ENCODE results near the gene ADPRHL1. TPM values are rescaled to one million over a fixed set of nuclear protein-coding genes. Genes with fewer than 3 reads are reported as not detected.

The ADPRHL1 gene
- total and polyA plus RNA-seq, 2 donors (not counting 3 experiments of a cell fraction or from before 2014, with no cell fraction given): 0.52 to 0.97 TPM

DNA sequence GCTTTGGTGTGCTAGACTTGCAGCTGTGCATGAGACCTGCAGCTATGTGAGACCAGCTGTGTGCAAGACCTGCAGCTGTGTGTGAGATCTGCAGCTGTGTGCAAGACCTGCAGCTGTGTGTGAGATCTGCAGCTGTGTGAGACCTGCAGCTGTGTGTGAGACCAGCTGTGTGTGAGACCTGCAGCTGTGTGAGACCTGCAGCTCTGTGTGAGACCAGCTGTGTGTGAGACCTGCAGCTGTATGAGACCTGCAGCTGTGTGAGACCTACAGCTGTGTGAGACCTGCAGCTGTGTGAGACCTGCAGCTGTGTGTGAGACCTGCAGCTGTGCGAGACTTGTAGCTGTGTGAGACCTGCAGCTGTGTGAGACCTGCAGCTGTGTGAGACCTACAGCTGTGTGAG, 43.9 kb upstream of the ADPRHL1 start:
- intact Hi-C loops (cut with micrococcal nuclease): no loop called here

DNA sequence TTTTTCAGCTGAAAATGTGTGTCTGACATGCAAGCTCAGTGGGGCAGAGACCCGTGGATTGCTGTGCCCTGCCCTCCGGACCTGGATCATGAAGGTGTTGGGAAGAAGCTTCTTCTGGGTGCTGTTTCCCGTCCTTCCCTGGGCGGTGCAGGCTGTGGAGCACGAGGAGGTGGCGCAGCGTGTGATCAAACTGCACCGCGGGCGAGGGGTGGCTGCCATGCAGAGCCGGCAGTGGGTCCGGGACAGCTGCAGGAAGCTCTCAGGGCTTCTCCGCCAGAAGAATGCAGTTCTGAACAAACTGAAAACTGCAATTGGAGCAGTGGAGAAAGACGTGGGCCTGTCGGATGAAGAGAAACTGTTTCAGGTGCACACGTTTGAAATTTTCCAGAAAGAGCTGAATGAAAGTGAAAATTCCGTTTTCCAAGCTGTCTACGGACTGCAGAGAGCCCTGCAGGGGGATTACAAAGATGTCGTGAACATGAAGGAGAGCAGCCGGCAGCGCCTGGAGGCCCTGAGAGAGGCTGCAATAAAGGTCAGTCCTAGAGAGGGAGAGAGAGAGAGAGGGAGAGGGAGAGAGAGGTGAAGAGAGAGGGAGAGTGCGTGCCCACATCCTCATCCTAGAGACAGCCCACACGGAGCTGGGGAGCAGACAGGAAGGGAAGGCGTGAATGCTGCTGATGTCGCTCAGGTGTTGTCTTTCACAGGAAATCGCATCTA, 42.4 kb upstream of the ADPRHL1 start:
- DNase-seq (ENCODE audit: low read depth, low spot score): peak; percentile 24
- Histone ChIP-seq H2AFZ (ENCODE audit: low read depth, low read length) (no peak overlapping the region), H3K27ac (ENCODE audit: insufficient read depth, low read depth, low read length) (no peak overlapping the region), H3K4me3 (replicated peaks in 1 of 3; ENCODE audit: insufficient read depth in 1 of 3, low read depth in 1 of 3, low read length in 3 of 3) (peak overlapping the region in 1 of 3 experiments; percentile 37), H3K4me1 (ENCODE audit: control insufficient read depth, extremely low read depth, insufficient read depth, low read length) (peaks cover 38% of the 10 kb centered on the region), H3K9me3 (replicated peaks; ENCODE audit: control insufficient read depth, insufficient read depth, low read length) (no peaks in the 10 kb centered on the region), H3K36me3 (ENCODE audit: control insufficient read depth in 2 of 2, extremely low read depth in 1 of 2, insufficient read depth in 2 of 2, low read length in 2 of 2) (peaks cover 20 to 40% of the 10 kb centered on the region in 2 experiments), H4K20me1 (replicated peaks; ENCODE audit: control insufficient read depth, extremely low read depth, insufficient read depth, low read length) (peaks cover 3% of the 10 kb centered on the region), H3K27me3 (ENCODE audit: control insufficient read depth in 2 of 2, insufficient read depth in 2 of 2, low read length in 2 of 2) (no peaks in the 10 kb centered on the region), H3K4me2 (ENCODE audit: insufficient read depth, low read length) (peak overlapping the region; percentile 54), H3K9ac (replicated peaks; ENCODE audit: extremely low read depth, insufficient read depth, low read length) (no peak overlapping the region), H3K79me2 (ENCODE audit: control insufficient read depth, insufficient read depth, low read length) (peaks cover 78% of the 10 kb centered on the region), H3K9me1 (replicated peaks; ENCODE audit: control insufficient read depth, extremely low read depth, insufficient read depth, low read length) (no peaks in the 10 kb centered on the region)
- peak; percentile 31 for FAIRE-seq
- no peak for TF ChIP-seq MYC (IDR thresholded peaks at IDR 0.05; ENCODE audit: low read depth, low read length)
- TF ChIP-seq POLR2AphosphoS5 (IDR thresholded peaks at IDR 0.05; ENCODE audit: insufficient read depth, low read depth, low read length): no peak
- TF ChIP-seq, protein P1, sequence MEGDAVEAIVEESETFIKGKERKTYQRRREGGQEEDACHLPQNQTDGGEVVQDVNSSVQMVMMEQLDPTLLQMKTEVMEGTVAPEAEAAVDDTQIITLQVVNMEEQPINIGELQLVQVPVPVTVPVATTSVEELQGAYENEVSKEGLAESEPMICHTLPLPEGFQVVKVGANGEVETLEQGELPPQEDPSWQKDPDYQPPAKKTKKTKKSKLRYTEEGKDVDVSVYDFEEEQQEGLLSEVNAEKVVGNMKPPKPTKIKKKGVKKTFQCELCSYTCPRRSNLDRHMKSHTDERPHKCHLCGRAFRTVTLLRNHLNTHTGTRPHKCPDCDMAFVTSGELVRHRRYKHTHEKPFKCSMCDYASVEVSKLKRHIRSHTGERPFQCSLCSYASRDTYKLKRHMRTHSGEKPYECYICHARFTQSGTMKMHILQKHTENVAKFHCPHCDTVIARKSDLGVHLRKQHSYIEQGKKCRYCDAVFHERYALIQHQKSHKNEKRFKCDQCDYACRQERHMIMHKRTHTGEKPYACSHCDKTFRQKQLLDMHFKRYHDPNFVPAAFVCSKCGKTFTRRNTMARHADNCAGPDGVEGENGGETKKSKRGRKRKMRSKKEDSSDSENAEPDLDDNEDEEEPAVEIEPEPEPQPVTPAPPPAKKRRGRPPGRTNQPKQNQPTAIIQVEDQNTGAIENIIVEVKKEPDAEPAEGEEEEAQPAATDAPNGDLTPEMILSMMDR (IDR thresholded peaks at IDR 0.05; ENCODE audit: extremely low read depth in 1 of 2, insufficient read depth in 1 of 2, low read depth in 1 of 2, low read length in 2 of 2): no peak
- TF ChIP-seq FOS (IDR thresholded peaks at IDR 0.05; ENCODE audit: borderline replicate concordance, insufficient read depth, low read length): no peak
- TF ChIP-seq GATA2 (IDR thresholded peaks at IDR 0.05; ENCODE audit: insufficient read depth, insufficient read length, low read depth, low read length): no peak
- TF ChIP-seq POLR2A (IDR thresholded peaks at IDR 0.05; ENCODE audit: low read depth, low read length): no peak
- TF ChIP-seq JUN (IDR thresholded peaks at IDR 0.05; ENCODE audit: borderline replicate concordance, insufficient read depth, insufficient read length, low read depth): no peak
- no peak for TF ChIP-seq EZH2 (IDR thresholded peaks at IDR 0.05; ENCODE audit: borderline replicate concordance, low read depth, low read length, severe bottlenecking)
- TF ChIP-seq, protein P2, sequence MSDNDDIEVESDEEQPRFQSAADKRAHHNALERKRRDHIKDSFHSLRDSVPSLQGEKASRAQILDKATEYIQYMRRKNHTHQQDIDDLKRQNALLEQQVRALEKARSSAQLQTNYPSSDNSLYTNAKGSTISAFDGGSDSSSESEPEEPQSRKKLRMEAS (IDR thresholded peaks at IDR 0.05; ENCODE audit: insufficient read depth, insufficient read length): no peak
- no TSS peak for BruUV-seq (replicated peaks)
- CTCF ChIA-PET: interaction anchor here (1.7 kb wide), 1 partner anchor 67 kb away, joined by 6 read pairs; no protein-coding TSS in a partner anchor
- dilution Hi-C loops (cut with MboI; ENCODE audit: extremely low pct_ligation_motif_present, low sequenced_read_pairs): no loop called here
- POLR2A ChIA-PET: no interaction called here
- intact Hi-C loops (cut with micrococcal nuclease): no loop called here

More for the DNA sequence above, 43.9 kb upstream of the ADPRHL1 start:
- no peak overlapping the region for H3K27ac ChIP-seq (ENCODE audit: insufficient read depth, low read depth, low read length)
- dilution Hi-C loops (cut with MboI; ENCODE audit: extremely low pct_ligation_motif_present, low sequenced_read_pairs): no loop called here
- DNase-seq (ENCODE audit: low read depth, low spot score) (no peak), FAIRE-seq (no peak)
- H3K4me2 ChIP-seq (ENCODE audit: insufficient read depth, low read length): no peak overlapping the region
- no peak overlapping the region for H2AFZ ChIP-seq (ENCODE audit: low read depth, low read length)
- TF ChIP-seq EZH2 (IDR thresholded peaks at IDR 0.05; ENCODE audit: borderline replicate concordance, low read depth, low read length, severe bottlenecking): no peak
- no peak for TF ChIP-seq GATA2 (IDR thresholded peaks at IDR 0.05; ENCODE audit: insufficient read depth, insufficient read length, low read depth, low read length)
- TF ChIP-seq JUN (IDR thresholded peaks at IDR 0.05; ENCODE audit: borderline replicate concordance, insufficient read depth, insufficient read length, low read depth): no peak
- TF ChIP-seq, protein P2 (IDR thresholded peaks at IDR 0.05; ENCODE audit: insufficient read depth, insufficient read length): no peak
- peaks cover 68% of the 10 kb centered on the region for H3K79me2 ChIP-seq (ENCODE audit: control insufficient read depth, insufficient read depth, low read length)
- H3K4me1 ChIP-seq (ENCODE audit: control insufficient read depth, extremely low read depth, insufficient read depth, low read length): peaks cover 33% of the 10 kb centered on the region
- no peak overlapping the region for H3K4me3 ChIP-seq (replicated peaks in 1 of 3; ENCODE audit: insufficient read depth in 1 of 3, low read depth in 1 of 3, low read length in 3 of 3)
- ChIA-PET CTCF (interaction anchor here (1.0 to 1.5 kb wide), 2 partner anchors 22 to 65 kb away, joined by 3 to 9 read pairs; no protein-coding TSS in a partner anchor), POLR2A (no interaction called here)
- peaks cover 3% of the 10 kb centered on the region for H4K20me1 ChIP-seq (replicated peaks; ENCODE audit: control insufficient read depth, extremely low read depth, insufficient read depth, low read length)
- H3K27me3 ChIP-seq (ENCODE audit: control insufficient read depth in 2 of 2, insufficient read depth in 2 of 2, low read length in 2 of 2): no peaks in the 10 kb centered on the region
- no peaks in the 10 kb centered on the region for H3K9me1 ChIP-seq (replicated peaks; ENCODE audit: control insufficient read depth, extremely low read depth, insufficient read depth, low read length)
- no peaks in the 10 kb centered on the region for H3K9me3 ChIP-seq (replicated peaks; ENCODE audit: control insufficient read depth, insufficient read depth, low read length)
- BruUV-seq (replicated peaks): no TSS peak
- peaks cover 29 to 47% of the 10 kb centered on the region in 2 experiments for H3K36me3 ChIP-seq (ENCODE audit: control insufficient read depth in 2 of 2, extremely low read depth in 1 of 2, insufficient read depth in 2 of 2, low read length in 2 of 2)
- H3K9ac ChIP-seq (replicated peaks; ENCODE audit: extremely low read depth, insufficient read depth, low read length): no peak overlapping the region

Measured in endothelial cell of umbilical vein (primary cell).